ENCODE measurements around the gene LCTL. TPM values are rescaled to one million over a fixed set of nuclear protein-coding genes. Genes with fewer than 3 reads are reported as not detected.

Gene LCTL
- total RNA-seq, 1 experiment from 2014 or later = not detected

- Histone ChIP-seq H3K4me3 (ENCODE audit: low read depth in 2 of 2, low read length in 2 of 2) (no peak overlapping the region), H3K27ac (ENCODE audit: low read length) (no peak overlapping the region), H3K36me3 (ENCODE audit: control insufficient read depth, insufficient read depth, low read length) (no peaks in the 10 kb centered on the region), H3K4me1 (ENCODE audit: control insufficient read depth, insufficient read depth, low read length) (peaks cover 7% of the 10 kb centered on the region; the same call in 1 of the 2 replicates), H3K9me3 (ENCODE audit: control insufficient read depth, insufficient read depth, low read depth, low read length) (no peaks in the 10 kb centered on the region), H3K27me3 (ENCODE audit: control insufficient read depth, insufficient read depth, low read length) (no peaks in the 10 kb centered on the region)
- CTCF ChIA-PET = interaction anchor here (0.6 kb wide), 1 partner anchor 1351 kb away, joined by 6 read pairs; no protein-coding TSS in a partner anchor
- BruUV-seq (replicated peaks) = no TSS peak
- no peak for TF ChIP-seq SIN3A (IDR thresholded peaks at IDR 0.05; ENCODE audit: borderline replicate concordance, insufficient read depth, low read depth, low read length)
- no peak for TF ChIP-seq POLR2AphosphoS5 (IDR thresholded peaks at IDR 0.05; ENCODE audit: low read depth, low read length)
- TF ChIP-seq TCF7L2 (IDR thresholded peaks at IDR 0.05; ENCODE audit: low read depth, low read length) = no peak
- no peak for TF ChIP-seq REST (IDR thresholded peaks at IDR 0.05; ENCODE audit: insufficient read depth in 1 of 2, low read depth in 2 of 2, low read length in 1 of 2)
- no peak for TF ChIP-seq CTCF (IDR thresholded peaks at IDR 0.05)
- DNase-seq (ENCODE audit: low read depth, low spot score) (no peak), ATAC-seq (no peak; the same call in 1 of the 2 replicates)
- intact Hi-C loops (cut with micrococcal nuclease; ENCODE audit: unreplicated experiment) = no loop called here
- in situ Hi-C loops (cut with HindIII; ENCODE audit: low pct_unique_long_range_greater_than_20kb, low sequenced_read_pairs) = no loop called here
- POLR2A ChIA-PET = no interaction called here
These were observed 607 bp downstream of the LCTL start for GRCh38 chr15:66565141-66565641.

GRCh38 chr15:66564136-66565041, 1.4 kb downstream of the LCTL start:
- Histone ChIP-seq H3K4me1 (ENCODE audit: control insufficient read depth, insufficient read depth, low read length) (peaks cover 7% of the 10 kb centered on the region; the same call in 1 of the 2 replicates), H3K4me3 (ENCODE audit: low read depth in 2 of 2, low read length in 2 of 2) (no peak overlapping the region), H3K27ac (ENCODE audit: low read length) (no peak overlapping the region), H3K9me3 (ENCODE audit: control insufficient read depth, insufficient read depth, low read depth, low read length) (no peaks in the 10 kb centered on the region), H3K27me3 (ENCODE audit: control insufficient read depth, insufficient read depth, low read length) (no peaks in the 10 kb centered on the region), H3K36me3 (ENCODE audit: control insufficient read depth, insufficient read depth, low read length) (no peaks in the 10 kb centered on the region)
- intact Hi-C loops (cut with micrococcal nuclease; ENCODE audit: unreplicated experiment) (no loop called here), in situ Hi-C loops (cut with HindIII; ENCODE audit: low pct_unique_long_range_greater_than_20kb, low sequenced_read_pairs) (no loop called here)
- CTCF ChIA-PET = interaction anchor here (0.5 kb wide), 1 partner anchor 38 kb away, joined by 3 read pairs; no protein-coding TSS in a partner anchor
- no peak for ATAC-seq
- TF ChIP-seq TCF7L2 (IDR thresholded peaks at IDR 0.05; ENCODE audit: low read depth, low read length) = no peak
- TF ChIP-seq REST (IDR thresholded peaks at IDR 0.05; ENCODE audit: insufficient read depth in 1 of 2, low read depth in 2 of 2, low read length in 1 of 2) = no peak
- TF ChIP-seq CTCF (IDR thresholded peaks at IDR 0.05) = no peak
- no peak for TF ChIP-seq SIN3A (IDR thresholded peaks at IDR 0.05; ENCODE audit: borderline replicate concordance, insufficient read depth, low read depth, low read length)
- TF ChIP-seq POLR2AphosphoS5 (IDR thresholded peaks at IDR 0.05; ENCODE audit: low read depth, low read length) = no peak
- no TSS peak for BruUV-seq (replicated peaks)
- DNase-seq (ENCODE audit: low read depth, low spot score) = no peak
- POLR2A ChIA-PET = no interaction called here
